Measurements from ENCODE around the gene ZNF695.

DNA sequence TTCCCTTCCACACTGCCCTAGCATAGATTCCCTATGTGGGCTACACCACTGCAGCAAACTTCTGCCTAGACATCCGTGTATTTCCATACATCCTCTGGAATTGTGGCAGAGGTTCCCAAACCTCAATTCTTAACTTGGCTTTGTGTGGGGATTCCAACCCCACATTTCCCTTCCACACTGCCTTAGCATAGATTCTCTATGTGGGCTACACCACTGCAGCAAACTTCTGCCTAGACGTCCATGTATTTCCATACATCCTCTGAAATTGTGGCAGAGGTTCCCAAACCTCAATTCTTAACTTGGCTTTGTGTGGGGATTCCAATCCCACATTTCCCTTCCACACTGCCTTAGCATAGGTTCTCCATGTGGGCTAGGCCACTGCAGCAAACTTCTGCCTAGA, 39.4 kb upstream of the ZNF695 start:
- no peak for TF ChIP-seq POLR2A (IDR thresholded peaks at IDR 0.05)
- TF ChIP-seq, protein P1, sequence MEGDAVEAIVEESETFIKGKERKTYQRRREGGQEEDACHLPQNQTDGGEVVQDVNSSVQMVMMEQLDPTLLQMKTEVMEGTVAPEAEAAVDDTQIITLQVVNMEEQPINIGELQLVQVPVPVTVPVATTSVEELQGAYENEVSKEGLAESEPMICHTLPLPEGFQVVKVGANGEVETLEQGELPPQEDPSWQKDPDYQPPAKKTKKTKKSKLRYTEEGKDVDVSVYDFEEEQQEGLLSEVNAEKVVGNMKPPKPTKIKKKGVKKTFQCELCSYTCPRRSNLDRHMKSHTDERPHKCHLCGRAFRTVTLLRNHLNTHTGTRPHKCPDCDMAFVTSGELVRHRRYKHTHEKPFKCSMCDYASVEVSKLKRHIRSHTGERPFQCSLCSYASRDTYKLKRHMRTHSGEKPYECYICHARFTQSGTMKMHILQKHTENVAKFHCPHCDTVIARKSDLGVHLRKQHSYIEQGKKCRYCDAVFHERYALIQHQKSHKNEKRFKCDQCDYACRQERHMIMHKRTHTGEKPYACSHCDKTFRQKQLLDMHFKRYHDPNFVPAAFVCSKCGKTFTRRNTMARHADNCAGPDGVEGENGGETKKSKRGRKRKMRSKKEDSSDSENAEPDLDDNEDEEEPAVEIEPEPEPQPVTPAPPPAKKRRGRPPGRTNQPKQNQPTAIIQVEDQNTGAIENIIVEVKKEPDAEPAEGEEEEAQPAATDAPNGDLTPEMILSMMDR (IDR thresholded peaks at IDR 0.05): no peak
